AG04450 (cell line): ENCODE results near the gene KIAA1958. TPM values are rescaled to one million over a fixed set of nuclear protein-coding genes. Genes with fewer than 3 reads are reported as not detected.

Experiments
- CTCF ChIA-PET: fragments of 300-600, 350-600 bp; formaldehyde crosslinking; extraction: SDS; loops from one replicate; lab custom pipeline; 2022; ENCODE audit warnings: antibody characterized with exemption, inconsistent platforms; lab: Charles Lee
- POLR2A ChIA-PET: fragments of 350-600 bp; formaldehyde crosslinking; extraction: SDS; loops from one replicate; lab custom pipeline; 2021; ENCODE audit warnings: antibody characterized with exemption, inconsistent platforms; lab: Yijun Ruan, JAX
- DNase-seq: peaks from one replicate; pipeline ENCODE4 v3.0.0-alpha.2; 2011; ENCODE audit warnings: low read depth, low spot score
- H3K27ac ChIP-seq: one replicate; pipeline ENCODE4 v1.5.1; 2012; ENCODE audit warnings: low read depth, low read length, control low read depth
- H3K27me3 ChIP-seq: one replicate; pipeline ENCODE4 v1.6.0; 2012; ENCODE audit warnings: low read length; ENCODE audit not compliant: control insufficient read depth, insufficient read depth
- H3K4me3 ChIP-seq: 2 replicates; pipeline ENCODE4 v1.5.1; 2011; ENCODE audit warnings: mild to moderate bottlenecking, low read depth, low read length, control low read depth
- H3K9me3 ChIP-seq: 2 replicates; pipeline ENCODE4 v1.5.1; 2012; ENCODE audit warnings: low read length; ENCODE audit not compliant: control insufficient read depth, insufficient read depth
- CTCF ChIP-seq: IDR thresholded peaks from 2 replicates; pipeline ENCODE4 v1.5.1; 2011; ENCODE audit warnings: low read depth, low read length, control low read depth, inconsistent platforms
- polyA plus RNA-seq: library from polyadenylated mRNA; depleted of rRNA; stranded (reverse); fragments of >200 nt; gene quantifications from 2 replicates; pipeline ENCODE4 v1.2.3, GENCODE V29; 2011

The KIAA1958 gene
- polyA plus RNA-seq, 1 experiment = 0.88 TPM

- TF ChIP-seq CTCF = no peak
- CTCF ChIA-PET = no interaction called here
- no peak for DNase-seq
- Histone ChIP-seq H3K27ac (no peak overlapping the region), H3K4me3 (no peak overlapping the region), H3K9me3 (no peaks in the 10 kb centered on the region), H3K27me3 (no peaks in the 10 kb centered on the region)
- POLR2A ChIA-PET = no interaction called here
Measured at GRCh38 chr9:112520069-112520468, 33.4 kb downstream of the KIAA1958 start.

- TF ChIP-seq CTCF = no peak
- Histone ChIP-seq H3K9me3 (no peaks in the 10 kb centered on the region), H3K27ac (no peak overlapping the region), H3K4me3 (no peak overlapping the region), H3K27me3 (no peaks in the 10 kb centered on the region)
- ChIA-PET CTCF (no interaction called here), POLR2A (no interaction called here)
- DNase-seq = no peak
Measured at GRCh38 chr9:112520656-112521055, 34.0 kb downstream of the KIAA1958 start.

- CTCF ChIA-PET = no interaction called here
- no peak overlapping the region for H3K27ac ChIP-seq
- POLR2A ChIA-PET = interaction anchor here (0.6 kb wide), 1 partner anchor 21 kb away, joined by 4 read pairs; no protein-coding TSS in a partner anchor
- H3K9me3 ChIP-seq = no peaks in the 10 kb centered on the region
- no peaks in the 10 kb centered on the region for H3K27me3 ChIP-seq
- no peak for DNase-seq
- no peak for TF ChIP-seq CTCF
- no peak overlapping the region for H3K4me3 ChIP-seq
Measured at GRCh38 chr9:112526973-112527372, 40.3 kb downstream of the KIAA1958 start.

GRCh38 chr9:112527959-112528358, 41.3 kb downstream of the KIAA1958 start:
- no peak for DNase-seq
- H3K4me3 ChIP-seq = no peak overlapping the region
- H3K27ac ChIP-seq = no peak overlapping the region
- no peaks in the 10 kb centered on the region for H3K9me3 ChIP-seq
- CTCF ChIA-PET = no interaction called here
- no peaks in the 10 kb centered on the region for H3K27me3 ChIP-seq
- POLR2A ChIA-PET = no interaction called here
- no peak for TF ChIP-seq CTCF

GRCh38 chr9:112529316-112529715, 42.7 kb downstream of the KIAA1958 start:
- H3K4me3 ChIP-seq = no peak overlapping the region
- ChIA-PET POLR2A (no interaction called here), CTCF (no interaction called here)
- no peak overlapping the region for H3K27ac ChIP-seq
- TF ChIP-seq CTCF = no peak
- H3K27me3 ChIP-seq = no peaks in the 10 kb centered on the region
- DNase-seq = no peak
- no peaks in the 10 kb centered on the region for H3K9me3 ChIP-seq
